ENCODE measurements around the gene CAMK1D.

CAMK1D gene

DNA sequence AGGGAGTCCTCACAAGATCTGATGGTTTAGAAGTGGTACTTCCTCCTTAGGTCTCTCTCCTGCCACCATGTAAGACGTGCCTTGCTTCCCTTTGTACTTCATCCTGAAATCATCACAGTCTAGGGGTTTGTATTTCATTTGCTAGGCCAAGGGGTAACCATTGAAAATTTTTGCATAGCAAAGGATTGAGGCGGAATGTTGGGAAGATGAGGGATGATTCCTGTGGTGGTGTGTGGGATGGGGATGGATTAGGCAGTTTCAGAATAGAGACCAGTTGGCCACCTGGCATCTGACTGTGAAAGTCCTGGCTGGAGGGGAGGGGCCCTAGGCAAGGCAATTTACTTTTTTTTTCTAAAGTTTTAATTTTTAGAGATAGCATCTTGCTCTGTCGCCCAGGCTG lies 222.9 kb downstream of the CAMK1D start:
- DNase-seq = no peak

DNA sequence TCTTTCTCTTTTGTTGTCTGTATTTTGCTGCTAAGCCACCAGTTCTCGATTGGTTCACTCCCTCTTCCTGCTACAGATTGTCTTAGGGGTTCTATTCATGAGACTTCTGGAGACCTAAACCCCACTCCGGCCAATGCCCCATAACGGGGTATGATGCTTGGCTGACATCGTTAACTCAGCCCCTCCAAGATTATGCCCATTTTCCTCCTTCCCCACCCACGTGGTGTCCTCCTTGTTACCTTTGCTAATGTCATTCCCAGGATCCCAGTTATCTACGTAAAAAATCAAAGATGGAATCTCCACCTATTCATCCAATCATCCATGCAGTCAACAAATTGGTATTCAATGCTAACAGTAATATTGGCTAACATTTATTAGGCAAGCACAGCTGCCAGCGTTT lies 228.3 kb downstream of the CAMK1D start:
- DNase-seq = no peak

DNA sequence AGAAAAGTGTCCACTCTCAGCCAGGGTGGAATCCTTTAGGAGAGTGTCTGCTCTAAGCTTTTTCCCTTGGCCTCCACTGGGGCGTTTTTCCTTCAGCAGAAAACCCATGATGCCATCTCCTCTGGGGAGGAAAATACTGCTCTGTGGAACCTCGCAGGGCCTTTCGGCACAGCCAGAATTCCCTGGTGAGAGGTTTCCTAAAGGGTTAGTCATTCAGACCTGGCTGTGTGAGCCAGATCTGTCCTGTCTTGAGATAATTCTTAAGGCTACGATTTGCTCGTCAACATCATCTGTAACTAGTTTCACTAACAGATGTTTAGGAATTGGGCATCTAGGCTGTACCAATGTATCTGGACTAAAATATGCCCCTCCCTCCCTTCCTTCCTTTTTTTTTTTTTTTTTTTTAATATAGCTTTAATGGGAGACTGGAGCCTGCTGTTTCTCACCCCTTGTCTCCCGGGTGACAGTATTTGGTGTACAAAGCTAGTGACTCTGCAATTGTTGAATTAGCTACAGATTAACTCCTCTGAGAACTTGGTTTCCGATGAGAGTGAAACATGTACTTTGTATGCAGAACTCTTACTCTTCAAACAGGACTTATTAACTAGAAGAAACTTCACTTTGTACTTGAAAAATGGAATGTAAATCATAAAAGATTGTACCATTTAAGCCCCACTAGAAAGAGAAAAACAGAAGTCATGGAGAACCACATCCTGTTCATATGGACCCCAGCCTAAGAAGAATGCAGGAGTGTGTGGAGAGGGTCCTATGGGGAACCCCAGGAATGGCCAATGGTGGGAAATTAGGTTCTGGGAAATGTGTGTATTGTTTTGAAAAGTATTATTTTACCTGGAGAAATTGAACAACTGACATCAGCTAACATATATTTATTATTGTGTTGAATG lies 230.9 kb downstream of the CAMK1D start:
- no peak for DNase-seq

DNA sequence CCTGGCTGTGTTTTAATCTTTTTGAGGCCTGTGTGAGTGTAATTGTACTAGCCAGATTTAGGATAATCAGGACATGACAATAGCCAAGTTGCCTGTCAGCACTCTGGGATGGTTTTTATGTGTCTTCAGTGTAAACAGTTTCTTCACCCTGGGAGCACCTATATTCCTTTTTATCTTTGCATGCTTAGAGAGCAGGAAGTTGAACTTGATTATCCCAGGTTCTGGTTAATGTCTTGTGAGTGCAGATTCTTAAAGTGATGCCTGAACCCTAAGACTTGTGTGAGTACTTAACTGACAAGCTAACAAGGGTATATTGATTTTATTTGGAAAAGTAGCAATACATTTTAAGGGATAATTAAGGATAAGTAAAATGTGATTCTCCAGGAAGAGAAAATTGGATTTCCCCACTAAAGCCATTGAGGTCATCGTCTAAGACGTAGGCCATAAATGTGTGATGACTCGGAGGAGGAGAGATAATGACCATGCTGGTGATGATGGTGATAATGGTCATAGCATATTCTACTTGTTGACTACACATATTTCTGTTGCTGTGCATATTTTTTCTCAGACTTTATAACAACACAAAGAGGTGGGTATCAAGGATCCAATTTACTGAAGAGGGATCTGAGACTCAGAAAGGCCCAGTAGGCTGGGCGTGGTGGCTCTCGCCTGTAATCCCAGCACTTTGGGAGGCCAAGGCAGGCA lies 234.7 kb downstream of the CAMK1D start:
- no peak for DNase-seq

DNA sequence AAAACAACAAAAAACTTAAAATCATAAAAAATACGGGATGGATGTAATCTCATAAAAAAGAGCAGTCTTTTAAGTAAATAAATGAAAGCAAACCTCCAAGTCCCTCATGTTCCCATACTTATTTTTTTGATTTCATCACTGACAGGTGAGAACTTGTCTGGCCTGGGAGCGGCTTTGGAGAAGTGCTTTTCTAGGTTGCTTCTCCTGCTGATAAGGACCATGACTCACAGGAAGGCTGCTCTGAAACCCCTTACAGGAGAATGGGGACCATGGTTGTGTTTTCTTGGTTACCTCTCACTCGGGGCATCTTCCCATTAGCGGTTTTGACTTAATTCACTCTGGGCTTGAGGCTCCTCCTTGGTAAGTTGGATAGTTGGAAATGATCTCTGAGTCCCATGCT lies 237.4 kb downstream of the CAMK1D start:
- no peak for DNase-seq

DNA sequence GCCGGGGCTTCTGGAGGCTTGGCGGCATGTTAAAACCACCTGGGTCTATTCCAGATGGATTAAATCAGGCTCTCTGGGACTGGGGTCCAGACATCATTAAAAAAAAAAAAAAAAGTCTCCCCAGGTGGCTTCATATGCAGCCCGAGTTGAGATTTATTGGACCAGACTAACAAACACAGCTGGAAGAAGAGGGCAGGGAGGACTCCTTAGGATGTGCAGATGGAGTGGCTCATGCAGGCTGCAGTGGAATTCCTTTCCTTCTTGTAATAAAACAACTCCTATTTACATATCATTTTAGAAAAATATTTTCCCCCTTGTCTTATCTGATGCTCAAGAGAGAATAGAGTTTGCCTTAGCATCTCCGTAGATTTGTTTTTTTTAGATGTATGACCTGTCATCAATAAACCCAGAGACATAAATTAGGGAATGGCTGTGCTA lies 238.1 kb downstream of the CAMK1D start:
- DNase-seq = no peak

DNA sequence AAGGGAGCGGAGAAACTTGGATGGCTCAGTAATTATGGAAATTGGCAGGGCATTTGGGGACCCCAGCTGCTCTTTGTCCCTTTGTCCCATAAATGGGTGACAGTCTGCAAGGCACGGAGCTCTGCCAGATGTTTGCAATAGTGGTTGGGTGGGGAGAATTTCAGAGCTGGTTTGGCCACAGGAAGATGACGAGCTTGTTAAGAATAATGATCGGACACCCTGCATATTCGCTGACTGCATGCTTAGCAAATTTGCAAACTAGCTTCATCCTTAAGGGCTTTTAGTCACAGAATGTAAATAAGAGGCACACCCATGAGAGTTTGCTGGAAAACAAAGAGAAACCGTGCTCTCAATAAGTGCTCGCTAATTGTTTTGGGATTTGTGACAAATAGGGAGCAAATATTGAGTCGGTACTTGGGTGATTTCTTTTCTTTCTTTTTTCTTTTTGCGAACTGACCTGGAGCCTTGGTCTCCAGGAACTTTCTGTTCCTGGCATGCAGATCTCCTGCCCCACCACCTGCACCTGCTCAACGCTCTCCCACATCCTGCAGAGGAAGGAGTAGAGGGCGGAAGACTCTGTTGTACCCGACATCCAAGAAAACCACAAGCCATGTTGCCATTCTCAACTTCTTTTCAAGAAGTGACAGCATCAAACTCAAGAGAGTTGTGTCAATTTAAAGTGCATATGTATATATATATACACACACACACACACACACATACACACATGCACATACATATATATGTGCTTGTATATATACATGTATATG lies 238.9 kb downstream of the CAMK1D start:
- DNase-seq = no peak

DNA sequence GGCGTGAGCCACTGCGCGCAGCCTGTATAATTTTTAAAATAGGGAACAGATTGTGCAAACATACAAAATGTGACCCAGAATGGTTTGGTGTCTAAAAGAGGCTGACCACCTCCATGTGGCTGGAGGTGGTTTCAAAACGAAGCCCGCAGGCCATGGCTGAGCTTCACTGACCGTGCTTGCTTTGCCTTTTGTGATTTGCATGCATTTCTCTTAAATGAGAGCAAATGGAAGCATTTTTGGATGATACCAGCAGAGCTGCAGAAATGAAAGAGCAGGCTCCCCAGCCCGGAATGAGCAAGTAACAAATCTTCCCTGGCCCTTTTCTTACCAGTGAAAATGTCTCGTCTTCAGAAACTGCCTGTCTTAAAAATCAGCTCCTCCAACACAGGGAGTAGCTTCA lies 239.9 kb downstream of the CAMK1D start:
- no peak for DNase-seq

DNA sequence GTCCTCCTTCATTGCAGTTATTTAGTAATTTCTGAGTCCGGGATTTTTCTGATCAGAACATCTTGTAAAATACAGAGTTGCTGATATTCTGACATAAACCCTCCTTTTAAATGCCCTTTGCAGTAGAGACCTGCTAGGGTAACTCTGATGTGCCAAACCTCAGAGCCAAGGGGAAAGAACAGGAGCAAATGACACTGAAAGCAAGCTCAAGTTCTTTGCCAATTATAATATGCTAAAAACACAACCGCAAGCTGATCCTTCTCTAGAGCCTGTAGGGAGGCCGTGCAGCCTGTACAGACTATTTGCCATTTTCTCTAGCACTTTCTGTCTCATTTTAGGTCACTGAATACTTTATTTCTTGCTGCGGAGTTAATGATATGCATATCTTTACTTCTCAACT lies 240.4 kb downstream of the CAMK1D start:
- no peak for DNase-seq

DNA sequence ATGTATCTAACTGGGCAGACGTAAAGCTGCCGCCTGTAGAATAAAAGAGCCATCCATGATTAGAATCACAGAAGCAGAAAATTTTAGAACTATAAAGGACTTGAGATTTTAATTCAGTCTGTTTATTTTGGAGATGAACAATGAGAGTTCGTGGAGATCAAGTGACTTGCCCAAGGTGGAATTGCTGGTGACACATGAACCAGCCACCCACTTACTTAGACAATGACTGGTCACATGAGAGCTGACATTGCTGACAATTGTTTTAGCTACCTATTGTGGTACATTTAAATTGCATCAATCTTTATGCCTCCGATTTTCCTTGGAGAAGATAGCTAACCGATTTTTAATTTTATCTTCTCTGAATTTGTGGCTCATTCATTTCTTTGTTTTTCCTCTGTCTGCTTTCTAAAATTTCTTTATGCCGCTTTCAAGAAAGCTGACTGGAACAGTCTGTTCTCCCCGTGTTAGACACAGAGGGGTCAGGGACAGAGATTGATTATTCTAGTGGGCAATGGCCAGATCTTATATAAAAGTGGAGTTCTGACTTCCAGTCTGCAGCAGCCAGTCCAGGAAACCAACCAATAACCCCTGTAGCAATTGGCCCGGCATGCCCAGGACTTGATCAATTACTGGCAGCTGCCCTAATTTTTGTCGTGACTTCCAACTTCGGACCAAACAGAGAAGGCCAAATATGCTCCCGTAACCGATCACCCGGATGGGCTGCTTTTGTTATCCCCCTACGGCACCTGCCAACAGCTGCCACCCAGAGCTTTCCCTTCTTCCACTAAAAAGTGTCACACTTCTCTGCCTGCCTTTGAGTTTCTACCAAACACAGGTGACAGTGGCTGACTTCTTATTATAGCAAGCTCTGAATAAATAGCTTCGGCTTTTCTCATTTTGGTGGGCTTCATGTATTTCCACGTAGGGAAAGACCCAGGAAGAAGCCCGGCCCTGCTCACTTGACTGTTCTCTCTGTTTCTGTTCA lies 241.6 kb downstream of the CAMK1D start:
- DNase-seq = no peak

DNA sequence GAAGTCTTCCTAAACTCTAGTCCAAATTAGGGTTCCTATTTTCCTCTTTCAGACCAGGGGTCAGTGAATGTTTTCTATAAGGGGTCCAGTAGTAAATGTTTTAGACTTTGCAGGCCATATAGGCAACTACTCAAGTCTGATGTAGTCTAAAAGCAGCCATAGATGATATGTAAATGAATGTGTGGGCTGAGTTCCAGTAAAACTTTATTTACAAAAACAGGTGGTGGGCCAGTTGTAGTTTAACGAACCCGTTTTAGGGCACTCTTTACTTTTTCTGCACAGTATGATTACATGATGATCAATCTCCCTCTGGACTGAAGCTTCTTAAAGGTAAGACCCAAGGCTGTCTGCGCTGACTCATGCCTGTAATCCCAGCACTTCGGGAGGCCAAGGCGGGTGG lies 243.6 kb downstream of the CAMK1D start:
- DNase-seq = no peak

DNA sequence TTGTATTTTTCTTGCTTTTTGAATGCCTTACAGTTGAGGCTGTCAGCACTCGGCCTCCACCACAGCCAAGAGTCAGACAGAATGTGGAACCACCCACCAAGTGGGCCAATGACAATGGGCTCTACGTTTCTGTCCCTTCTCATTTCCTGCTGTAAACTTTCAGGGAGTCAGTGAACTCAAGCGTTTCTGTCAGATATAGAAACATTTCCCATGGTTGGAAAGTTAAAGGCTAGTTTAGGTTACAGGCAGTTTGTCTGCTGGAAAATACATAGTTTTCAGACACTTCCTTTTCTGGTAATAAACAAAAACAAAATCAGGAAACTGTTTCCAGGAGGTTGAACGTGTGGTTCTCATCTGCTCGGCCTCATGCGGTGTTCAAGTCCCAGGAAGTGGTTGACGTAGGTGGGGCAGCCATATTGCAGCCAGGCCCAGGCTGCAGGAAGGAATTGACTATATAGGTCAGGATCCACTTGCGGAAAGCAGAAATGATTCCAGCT lies 245.1 kb downstream of the CAMK1D start:
- DNase-seq = no peak

DNA sequence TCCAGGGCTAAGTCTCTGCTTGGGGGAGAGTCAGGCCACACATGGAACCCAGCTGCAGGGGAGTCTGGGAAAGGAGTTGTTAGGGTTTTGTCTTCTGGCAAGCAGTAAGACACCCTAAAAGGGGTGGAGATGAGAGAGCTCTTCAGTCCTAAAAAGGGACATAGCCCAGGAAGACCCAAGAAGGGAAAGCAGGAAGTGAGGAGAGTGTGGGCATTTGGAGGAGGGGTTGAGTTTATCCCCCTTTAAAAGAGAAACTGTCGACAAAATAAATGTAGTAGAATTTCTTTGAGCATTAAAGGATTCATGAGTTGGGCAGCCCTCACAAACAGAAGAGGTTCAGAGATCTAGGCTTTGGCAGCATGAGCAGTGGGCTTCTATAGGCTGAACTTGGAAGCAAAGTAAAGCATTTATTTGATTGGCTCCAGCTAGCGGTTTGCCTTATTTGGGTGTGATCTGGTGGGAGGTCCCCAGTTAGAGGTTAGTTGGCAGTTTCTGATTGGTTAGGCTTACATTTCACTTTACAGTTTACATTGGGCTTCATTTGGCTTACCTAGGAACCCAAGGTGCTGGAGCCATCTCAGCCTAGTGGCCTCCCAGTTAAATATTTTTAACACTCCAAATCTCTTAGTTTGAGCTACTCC lies 246.7 kb downstream of the CAMK1D start:
- no peak for DNase-seq

DNA sequence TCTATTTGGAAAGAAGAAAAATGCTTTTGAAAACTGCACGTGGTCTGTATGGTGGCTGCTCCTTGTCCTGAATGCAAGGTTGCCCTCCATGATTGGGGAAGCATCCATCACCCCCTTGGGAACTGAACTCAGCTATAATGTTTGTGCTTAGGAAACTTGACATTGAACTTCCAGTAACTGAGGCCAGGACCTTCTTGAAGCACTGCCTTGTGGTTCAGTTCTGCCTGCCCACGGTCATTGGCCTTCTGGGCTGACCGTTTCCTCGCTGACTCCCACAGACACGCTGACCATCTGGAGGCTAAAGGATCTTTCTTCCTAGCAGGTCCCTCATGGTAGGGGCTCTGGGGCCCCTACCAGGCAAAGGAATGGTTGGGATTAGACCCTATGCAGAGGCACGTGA lies 247.8 kb downstream of the CAMK1D start:
- DNase-seq = no peak

DNA sequence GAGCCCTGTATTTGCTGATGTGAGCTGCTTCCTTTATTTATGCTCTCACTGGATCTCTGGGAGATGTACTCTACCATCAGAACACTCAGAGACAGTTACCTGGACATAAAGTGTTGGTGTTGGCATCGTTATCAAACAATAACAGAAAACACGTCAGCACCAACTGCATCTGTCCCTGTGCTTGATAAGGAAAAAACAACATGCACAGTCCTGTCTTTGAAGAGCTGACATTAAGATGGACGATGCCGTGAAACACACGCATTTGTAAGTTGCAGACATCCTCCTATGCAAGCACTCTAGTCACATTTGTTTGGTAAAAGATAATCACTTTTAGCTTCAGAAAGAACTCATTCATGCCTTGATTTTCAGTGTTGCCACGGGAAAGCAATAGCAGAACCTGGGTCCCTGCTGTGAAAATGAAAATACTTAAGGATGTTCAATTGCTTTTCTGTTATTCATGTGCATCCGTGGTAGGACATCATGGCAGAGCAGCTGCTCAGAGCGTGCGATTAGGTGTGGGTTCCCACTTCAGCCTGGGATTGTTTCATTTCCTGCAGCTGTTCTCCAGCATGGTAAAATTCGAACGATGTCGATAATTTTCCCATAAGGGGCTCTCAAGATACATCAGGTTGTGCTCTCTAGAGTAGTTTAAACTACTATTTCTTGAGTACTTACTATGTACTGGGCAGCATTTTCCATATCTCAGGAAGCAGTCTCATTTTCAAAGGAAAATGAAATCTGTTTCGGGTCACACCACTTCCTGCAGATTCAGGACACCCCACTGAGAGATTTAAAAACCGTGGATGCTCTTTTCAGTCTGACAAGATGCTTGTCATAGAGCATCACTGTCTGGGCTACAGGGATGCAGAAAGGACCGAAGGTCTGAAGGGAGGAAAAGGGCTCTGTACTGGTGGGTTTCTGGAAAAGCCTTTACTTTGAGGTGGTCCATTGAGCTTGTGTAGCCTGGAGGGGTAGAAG lies 248.7 kb downstream of the CAMK1D start:
- DNase-seq = no peak

DNA sequence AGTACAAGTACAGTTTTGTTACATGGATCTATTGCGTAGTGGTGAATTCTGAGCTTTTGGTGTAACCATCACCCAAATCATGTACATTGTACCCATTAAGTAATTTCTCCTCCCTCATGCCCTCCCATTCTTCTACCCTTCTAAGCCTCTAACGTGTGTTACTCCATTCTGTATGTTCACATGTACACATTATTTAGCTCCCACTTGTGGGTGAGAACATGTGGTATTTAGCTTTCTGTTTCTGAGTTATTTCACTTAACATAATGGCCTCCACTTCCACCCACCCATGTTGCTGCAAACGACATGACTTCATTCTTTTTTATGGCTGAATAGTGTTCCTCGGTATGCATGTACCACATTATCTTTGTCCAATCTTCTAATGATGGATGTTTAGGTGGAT lies 251.3 kb downstream of the CAMK1D start:
- DNase-seq = no peak

DNA sequence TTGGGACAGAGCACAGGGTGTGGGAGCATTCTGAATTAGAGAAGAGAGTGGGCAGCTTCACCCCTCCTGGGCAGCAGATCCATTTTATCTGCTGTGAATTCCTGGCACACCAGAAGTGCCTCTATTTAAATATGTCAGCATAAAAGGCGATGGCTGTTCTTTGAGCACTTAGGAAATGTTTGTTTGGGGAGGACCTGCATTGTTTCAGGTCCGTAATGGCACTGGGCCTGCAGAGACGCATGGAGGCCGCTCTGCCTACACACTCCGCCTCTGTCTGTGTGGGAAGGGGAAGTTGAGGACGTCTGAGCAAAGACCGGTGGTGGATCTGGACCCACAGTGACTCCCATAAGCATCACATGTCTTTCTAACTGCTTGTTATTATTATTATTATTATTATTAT lies 253.2 kb downstream of the CAMK1D start:
- no peak for DNase-seq

DNA sequence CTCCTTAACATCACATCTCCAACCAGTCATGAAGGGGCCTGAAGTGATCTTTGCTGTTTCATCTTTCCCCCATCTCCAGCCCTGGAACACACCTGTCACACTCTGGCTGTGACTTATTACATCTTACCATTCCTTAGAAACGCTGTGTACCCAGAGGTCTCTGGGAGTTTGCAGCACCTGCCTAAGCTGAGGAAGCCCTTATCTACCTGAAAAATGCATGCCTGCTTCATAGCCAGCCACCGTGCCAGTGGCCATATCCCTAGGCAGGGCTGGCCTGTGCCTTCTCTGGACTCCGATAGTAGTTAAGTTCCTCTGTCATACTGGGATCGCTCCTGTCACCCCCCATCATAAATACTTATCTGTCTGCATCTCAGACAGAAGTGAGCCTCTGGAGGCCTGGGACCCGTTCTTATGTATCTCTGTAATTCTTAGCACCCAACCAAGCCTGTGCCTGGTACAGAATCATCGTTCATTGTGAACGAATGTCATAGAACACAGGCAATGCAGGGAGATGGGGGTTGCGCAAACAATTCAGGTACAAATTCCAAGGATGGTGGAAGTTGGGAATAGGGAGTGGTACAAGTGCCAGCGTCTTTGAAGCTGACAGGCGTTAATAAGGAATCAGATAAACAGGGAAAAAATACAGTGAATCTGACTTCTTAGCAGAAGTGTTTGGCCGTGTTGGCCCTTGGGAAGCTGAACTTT lies 254.6 kb downstream of the CAMK1D start:
- no peak for DNase-seq

DNA sequence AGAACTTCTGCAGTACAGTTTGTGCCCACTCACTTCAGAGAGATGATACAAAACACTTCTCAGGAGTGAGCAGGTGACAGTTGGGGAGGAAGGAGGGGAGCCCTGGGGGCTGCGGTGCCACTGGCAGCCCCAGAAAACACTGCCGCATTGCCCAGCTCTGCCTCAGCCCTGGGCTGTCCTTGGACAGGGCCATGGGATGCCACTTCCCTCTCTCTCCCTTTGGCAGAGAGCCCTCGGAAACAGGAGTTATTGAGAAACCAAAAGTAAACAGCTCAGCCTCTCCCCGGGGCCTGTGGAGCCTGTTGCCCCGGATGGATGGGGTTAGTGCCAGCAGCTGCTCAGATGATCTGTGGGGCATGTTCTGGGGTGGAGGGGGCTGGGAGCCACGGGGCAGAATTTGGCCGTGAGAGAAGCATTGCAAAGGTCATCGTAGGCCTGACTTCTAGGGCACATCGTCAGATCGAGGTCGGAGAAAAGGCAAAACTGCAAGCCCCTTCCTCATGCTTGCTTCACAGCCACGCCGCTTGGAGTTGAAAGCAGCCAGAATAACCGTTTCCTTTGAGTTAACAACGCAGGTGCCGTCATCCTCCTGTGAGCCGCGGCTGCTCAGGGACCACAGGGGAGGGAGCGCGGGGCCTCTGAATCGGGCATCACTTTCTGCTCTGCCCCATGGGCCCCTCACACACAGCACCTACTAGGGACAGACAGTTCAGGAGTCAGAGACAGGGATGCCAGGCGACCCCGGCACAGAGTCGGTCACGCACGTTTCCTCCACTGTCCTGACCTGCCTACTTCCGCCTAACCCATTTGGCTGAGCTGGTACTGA lies 256.4 kb downstream of the CAMK1D start:
- no peak for DNase-seq
